ENCODE measurements around the gene TIAM2. TPM values are rescaled to one million over a fixed set of nuclear protein-coding genes. Genes with fewer than 3 reads are reported as not detected.
"Not testable (repeated sequence)": the region's sequence is repeated elsewhere in the genome, so short reads cannot be mapped to it uniquely, and the experiment has no call there.

TIAM2 gene
- total RNA-seq, 2 experiments from 2014 or later, result 10.6 to 11.0 TPM

DNA sequence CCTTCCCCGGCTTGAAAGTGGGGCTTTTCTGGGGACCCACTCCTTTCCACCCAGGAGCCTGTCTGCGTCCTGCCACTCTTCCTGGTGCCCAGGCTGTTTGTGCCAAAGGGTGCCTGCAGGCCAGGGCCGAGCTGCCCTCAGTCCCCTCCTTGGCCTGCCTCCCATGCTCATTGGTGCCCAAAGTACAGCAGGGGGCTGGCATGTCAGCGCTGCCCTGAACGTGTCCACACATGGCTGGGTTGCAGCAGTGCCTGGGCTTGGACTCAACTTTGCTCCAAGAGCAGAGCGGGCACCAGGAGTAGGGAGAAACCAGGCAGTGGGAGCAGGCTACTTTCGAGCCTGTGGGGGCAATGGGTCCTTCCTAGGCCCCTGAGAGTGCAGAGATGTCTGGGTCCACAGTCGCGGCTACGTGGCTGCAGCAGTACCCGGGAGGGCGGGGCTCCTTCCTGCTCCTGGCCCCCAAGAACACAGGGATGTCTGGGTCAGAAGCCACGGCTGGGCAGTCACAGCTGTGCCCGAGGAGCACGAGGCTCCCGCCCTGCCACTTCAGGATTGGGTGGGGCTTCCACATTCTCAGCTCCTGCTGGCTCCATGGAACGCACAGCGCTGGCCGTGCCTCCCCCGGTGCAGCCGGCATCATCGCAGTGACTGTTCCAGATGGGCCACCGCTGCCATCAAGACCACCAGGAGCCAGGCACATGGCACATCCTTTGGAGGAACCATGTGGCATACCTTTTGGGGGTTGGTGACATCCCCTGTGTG lies 218.7 kb downstream of the TIAM2 start:
- ChIA-PET CTCF (interaction anchor here (0.5 to 1.4 kb wide), 2 partner anchors 10 to 289 kb away, joined by 3 to 4 read pairs; no protein-coding TSS in a partner anchor), POLR2A (no interaction called here)
- Mint-ChIP-seq H3K27ac (no peak overlapping the region), H3K4me3 (no peak overlapping the region), H3K27me3 (peaks cover 3% of the 10 kb centered on the region), H3K9me3 (no peaks in the 10 kb centered on the region), H3K4me1 (ENCODE audit: low read depth) (no peaks in the 10 kb centered on the region), H3K36me3 (no peaks in the 10 kb centered on the region)
- no peak for DNase-seq
- intact Hi-C loops (cut with micrococcal nuclease), result no loop called here

DNA sequence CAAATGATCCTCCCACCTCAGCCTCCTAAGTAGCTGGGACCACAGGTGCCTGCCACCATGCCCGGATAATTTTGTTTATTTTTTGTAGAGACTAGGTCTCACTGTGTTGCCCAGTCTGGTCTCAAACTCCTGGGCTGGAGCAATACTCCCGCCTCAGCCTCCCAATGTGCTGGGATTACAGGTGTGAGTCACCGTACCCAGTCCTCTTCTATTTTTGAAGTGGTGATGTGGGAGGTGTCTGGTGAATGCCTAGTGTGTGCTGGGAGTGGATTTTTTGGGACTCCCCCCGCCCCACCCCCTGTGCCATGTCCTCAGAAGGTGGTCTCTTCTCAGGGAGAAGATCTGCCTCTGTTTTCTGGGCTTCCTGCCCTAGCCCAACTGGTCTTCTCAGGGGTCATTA lies 220.8 kb downstream of the TIAM2 start:
- intact Hi-C loops (cut with micrococcal nuclease), result no loop called here

DNA sequence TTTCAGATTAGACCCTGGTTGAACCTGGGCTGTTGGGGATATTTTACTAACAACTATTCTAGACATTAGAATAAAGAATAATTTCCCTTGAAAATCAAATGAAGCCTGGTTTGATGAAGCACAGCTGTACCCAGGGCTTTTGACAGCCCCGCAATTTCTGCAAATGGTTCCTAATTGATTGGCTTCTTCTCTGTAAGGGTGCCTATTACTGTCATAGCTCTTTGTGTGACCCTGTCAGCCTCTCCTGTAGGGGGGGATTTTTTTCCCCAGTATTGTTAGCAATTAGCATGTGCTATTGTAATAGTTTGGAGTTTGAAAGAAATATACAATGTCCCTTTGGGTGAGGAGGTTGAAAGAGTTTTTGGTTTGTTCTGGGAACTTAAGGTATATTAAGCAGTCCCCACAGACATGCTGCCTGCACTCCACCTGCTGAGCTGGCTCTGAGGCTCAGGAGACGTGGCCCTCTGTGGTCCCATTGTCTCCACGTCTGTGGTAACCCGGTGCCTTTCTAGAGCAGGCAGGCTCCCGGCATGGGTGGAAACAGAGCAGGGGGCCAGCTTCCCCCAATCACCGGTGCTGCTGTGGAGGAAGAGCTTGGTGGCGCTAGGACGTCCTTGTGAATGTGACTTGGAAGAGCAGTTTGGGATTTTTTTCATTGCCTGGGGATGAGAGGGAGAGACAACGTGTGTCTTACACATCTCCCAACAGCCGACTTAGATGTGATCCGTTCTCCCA lies 221.4 kb downstream of the TIAM2 start:
- no peaks in the 10 kb centered on the region for H3K9me3 Mint-ChIP-seq
- intact Hi-C loops (cut with micrococcal nuclease), result no loop called here
- peaks cover 3% of the 10 kb centered on the region for H3K36me3 Mint-ChIP-seq
- POLR2A ChIA-PET, result interaction anchor here (1.5 kb wide), 1 partner anchor 27 kb away, joined by 3 read pairs; no protein-coding TSS in a partner anchor
- no peak overlapping the region for H3K27ac Mint-ChIP-seq
- CTCF ChIA-PET, result interaction anchor here (0.6 kb wide), 1 partner anchor 1515 kb away, joined by 3 read pairs; no protein-coding TSS in a partner anchor
- no peaks in the 10 kb centered on the region for H3K4me1 Mint-ChIP-seq (ENCODE audit: low read depth)
- H3K27me3 Mint-ChIP-seq, result peaks cover 6% of the 10 kb centered on the region
- DNase-seq, result no peak
- H3K4me3 Mint-ChIP-seq, result no peak overlapping the region

More for the DNA sequence above, 220.8 kb downstream of the TIAM2 start:
- Mint-ChIP-seq H3K4me3 (no peak overlapping the region), H3K4me1 (ENCODE audit: low read depth) (no peaks in the 10 kb centered on the region), H3K9me3 (no peaks in the 10 kb centered on the region), H3K27me3 (peaks cover 6% of the 10 kb centered on the region), H3K27ac (no peak overlapping the region), H3K36me3 (peaks cover 3% of the 10 kb centered on the region)
- POLR2A ChIA-PET, result interaction anchor here (1.5 kb wide), 1 partner anchor 27 kb away, joined by 3 read pairs; no protein-coding TSS in a partner anchor
- CTCF ChIA-PET, result no interaction called here
- DNase-seq, result no peak

DNA sequence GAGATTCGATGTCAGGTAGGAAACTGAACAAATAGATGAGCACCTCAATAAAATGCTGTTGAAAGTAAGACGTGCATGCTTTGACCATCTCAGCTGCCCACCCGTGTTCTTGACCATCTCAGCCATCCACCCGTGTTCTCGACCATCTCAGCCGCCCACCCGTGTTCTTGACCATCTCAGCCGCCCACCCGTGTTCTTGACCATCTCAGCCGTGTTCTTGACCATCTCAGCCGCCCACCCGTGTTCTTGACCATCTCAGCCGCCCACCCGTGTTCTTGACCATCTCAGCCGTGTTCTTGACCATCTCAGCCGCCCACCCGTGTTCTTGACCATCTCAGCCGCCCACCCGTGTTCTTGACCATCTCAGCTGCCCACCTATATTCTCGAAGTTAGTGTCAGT lies 223.6 kb downstream of the TIAM2 start:
- H3K36me3 Mint-ChIP-seq; CTCF ChIA-PET; H3K4me1 Mint-ChIP-seq (ENCODE audit: low read depth); DNase-seq; H3K4me3 Mint-ChIP-seq; POLR2A ChIA-PET; intact Hi-C loops (cut with micrococcal nuclease); H3K27me3 Mint-ChIP-seq; H3K27ac Mint-ChIP-seq; H3K9me3 Mint-ChIP-seq: not testable (repeated sequence)

DNA sequence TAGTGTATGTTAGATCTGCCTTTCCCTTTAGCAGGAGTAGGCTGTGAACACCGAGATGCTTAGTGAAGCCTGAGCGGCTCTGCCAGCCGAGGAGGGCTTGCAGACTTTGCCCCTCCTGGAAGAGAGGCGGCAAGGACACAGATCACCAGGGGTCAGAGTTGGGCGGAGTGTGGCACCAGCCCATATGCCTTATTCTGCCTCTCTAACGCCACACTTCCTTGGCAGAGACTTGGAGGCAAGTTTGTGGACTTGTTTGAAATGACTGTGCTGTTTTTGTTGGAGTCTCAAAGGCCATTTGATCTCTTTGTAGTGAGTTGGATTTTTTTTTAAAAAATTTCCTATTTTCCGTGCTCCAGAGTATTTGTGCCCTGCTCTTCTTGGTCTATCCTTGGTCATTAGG lies 224.2 kb downstream of the TIAM2 start:
- intact Hi-C loops (cut with micrococcal nuclease), result no loop called here
- no peak for DNase-seq
- ChIA-PET POLR2A (no interaction called here), CTCF (no interaction called here)
- Mint-ChIP-seq H3K4me3 (no peak overlapping the region), H3K9me3 (no peaks in the 10 kb centered on the region), H3K27me3 (peaks cover 6% of the 10 kb centered on the region), H3K4me1 (ENCODE audit: low read depth) (peaks cover 10% of the 10 kb centered on the region), H3K27ac (no peak overlapping the region), H3K36me3 (peaks cover 3% of the 10 kb centered on the region)

DNA sequence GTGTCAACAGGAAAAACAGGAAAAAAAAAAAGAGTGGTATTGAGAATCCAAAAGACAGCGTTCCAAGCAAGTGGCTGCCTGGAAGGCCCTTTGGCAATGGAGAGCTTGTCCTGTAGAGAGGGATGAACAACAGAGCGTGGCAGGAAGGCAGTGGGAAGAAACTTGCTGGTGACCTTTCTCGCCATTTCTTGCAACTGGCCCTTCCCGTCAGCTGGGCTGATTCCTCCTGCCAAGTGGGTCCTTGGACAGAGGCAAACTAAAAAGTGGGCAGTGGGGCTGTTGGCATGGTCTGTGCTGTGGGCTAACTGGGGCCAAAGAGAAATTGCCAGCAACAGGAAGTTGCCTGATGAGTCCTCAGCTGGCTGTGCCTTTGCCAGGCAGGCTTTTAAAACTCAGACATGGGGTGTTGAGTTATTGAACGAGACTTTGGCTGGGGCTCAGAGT lies 224.8 kb downstream of the TIAM2 start:
- CTCF ChIA-PET, result no interaction called here
- Mint-ChIP-seq H3K4me1 (ENCODE audit: low read depth) (peaks cover 16% of the 10 kb centered on the region), H3K9me3 (no peaks in the 10 kb centered on the region), H3K36me3 (peaks cover 3% of the 10 kb centered on the region), H3K27me3 (peaks cover 6% of the 10 kb centered on the region), H3K4me3 (no peak overlapping the region), H3K27ac (no peak overlapping the region)
- DNase-seq, result no peak
- intact Hi-C loops (cut with micrococcal nuclease), result loop anchor here (5.0 kb wide), 1 partner anchor 868 kb away; no protein-coding TSS in a partner anchor
- POLR2A ChIA-PET, result no interaction called here

DNA sequence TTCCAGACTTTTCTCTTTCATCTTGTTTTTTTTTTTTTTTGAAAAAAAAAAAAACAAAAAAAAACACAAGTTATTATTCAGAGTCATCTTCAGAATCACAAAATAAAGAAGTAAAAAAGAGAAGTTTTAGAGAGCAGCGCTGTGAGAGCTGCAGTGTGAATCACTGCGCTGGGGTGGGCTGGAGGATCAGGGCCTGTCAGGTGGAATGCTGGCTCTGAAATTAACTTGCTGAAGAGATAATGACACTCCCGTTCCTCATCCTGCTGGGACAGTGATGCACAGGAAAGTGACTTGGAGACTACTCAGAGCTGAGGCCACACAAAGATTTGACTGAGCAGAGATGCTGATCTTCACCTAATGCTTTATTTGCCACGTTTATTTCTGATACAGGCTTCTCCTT lies 226.0 kb downstream of the TIAM2 start:
- POLR2A ChIA-PET, result no interaction called here
- Mint-ChIP-seq H3K36me3 (peaks cover 3% of the 10 kb centered on the region), H3K27ac (no peak overlapping the region), H3K9me3 (no peaks in the 10 kb centered on the region), H3K4me3 (no peak overlapping the region), H3K27me3 (peaks cover 8% of the 10 kb centered on the region), H3K4me1 (ENCODE audit: low read depth) (peaks cover 17% of the 10 kb centered on the region)
- CTCF ChIA-PET, result interaction anchor here (0.6 kb wide), 1 partner anchor 303 kb away, joined by 3 read pairs; no protein-coding TSS in a partner anchor
- intact Hi-C loops (cut with micrococcal nuclease), result loop anchor here (5.0 kb wide), 1 partner anchor 869 kb away; no protein-coding TSS in a partner anchor
- no peak for DNase-seq

DNA sequence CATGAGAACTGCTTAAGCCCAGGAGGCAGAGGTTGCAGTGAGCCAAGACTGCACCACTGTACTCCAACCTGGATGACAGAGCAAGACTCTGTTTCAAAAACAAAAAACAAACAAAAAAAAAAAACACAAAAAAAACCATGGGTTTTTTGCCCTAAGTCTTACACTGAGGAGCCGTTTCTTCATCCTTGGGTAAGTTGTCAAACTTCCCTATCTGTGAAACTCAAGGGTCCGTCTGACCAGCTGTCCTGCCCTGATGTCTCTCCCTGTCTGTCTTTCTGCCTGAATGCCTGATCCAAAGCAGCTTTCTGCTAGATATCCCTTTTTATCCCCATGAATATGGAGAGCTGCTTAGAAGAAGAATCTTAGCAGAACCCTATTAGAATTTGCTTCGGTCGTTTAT lies 227.4 kb downstream of the TIAM2 start:
- H3K36me3 Mint-ChIP-seq, result peaks cover 3% of the 10 kb centered on the region
- intact Hi-C loops (cut with micrococcal nuclease), result loop anchor here (5.0 kb wide), 1 partner anchor 870 kb away; no protein-coding TSS in a partner anchor
- CTCF ChIA-PET, result interaction anchor here (0.8 kb wide), 1 partner anchor 297 kb away, joined by 3 read pairs; no protein-coding TSS in a partner anchor

DNA sequence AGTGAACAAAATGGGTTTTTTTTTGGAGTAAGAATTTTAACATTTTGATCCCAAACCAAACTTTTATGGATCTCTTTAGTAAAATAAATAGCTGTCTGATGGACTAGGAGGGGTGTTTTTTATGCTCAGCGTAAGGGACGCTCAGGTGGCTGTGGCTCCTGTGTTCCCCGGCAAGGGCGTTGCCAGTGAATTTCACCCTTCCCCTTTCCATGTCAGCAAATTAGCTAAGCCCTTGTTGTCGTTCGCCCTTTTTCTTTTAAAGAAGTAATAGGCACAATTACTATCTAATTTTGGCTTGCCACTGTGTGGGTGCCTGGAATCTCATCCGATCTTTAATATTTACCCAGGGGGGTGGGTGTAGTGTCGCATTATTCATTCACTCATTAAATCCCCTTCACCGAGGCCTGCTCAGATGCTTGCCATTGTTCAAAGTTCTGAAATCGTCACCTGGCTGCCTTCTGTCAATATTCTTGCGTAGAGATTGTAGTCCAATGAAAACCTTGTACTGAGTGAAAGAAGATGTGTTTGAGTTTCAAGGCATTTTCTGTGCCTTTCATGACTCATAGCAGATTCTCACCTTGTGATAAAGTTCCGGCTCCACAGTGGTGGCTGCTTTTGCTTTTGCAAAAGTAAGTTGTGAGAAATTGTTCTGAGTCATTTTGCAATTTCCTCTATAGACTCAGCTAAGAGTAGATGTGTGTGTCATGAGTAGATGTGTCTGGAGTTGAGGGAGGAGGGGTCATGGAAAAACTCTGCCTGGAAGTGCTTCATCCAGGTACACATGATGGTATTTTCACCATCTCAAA lies 228.7 kb downstream of the TIAM2 start:
- Mint-ChIP-seq H3K4me3 (peak overlapping the region; percentile 40), H3K36me3 (peaks cover 3% of the 10 kb centered on the region), H3K4me1 (ENCODE audit: low read depth) (peaks cover 17% of the 10 kb centered on the region), H3K27me3 (peaks cover 6% of the 10 kb centered on the region), H3K9me3 (no peaks in the 10 kb centered on the region), H3K27ac (peak overlapping the region; percentile 75)
- CTCF ChIA-PET, result interaction anchor here (0.6 to 1.6 kb wide), 4 partner anchors 10 to 356 kb away, joined by 3 to 7 read pairs (median 4); no protein-coding TSS in a partner anchor
- POLR2A ChIA-PET, result interaction anchor here (0.5 to 1.6 kb wide), 4 partner anchors 35 to 500 kb away, joined by 3 to 6 read pairs (median 3); no protein-coding TSS in a partner anchor
- DNase-seq, result peak; percentile 78
- intact Hi-C loops (cut with micrococcal nuclease), result loop anchor here (1.0 to 5.0 kb wide), 6 partner anchors 38 to 872 kb away; partner anchors contain the start of gene TFB1M

More for the DNA sequence above, 227.4 kb downstream of the TIAM2 start:
- POLR2A ChIA-PET, result interaction anchor here (0.7 kb wide), 1 partner anchor 35 kb away, joined by 3 read pairs; no protein-coding TSS in a partner anchor
- no peak for DNase-seq
- no peak overlapping the region for H3K27ac Mint-ChIP-seq
- H3K9me3 Mint-ChIP-seq, result no peaks in the 10 kb centered on the region
- peaks cover 17% of the 10 kb centered on the region for H3K4me1 Mint-ChIP-seq (ENCODE audit: low read depth)
- peaks cover 7% of the 10 kb centered on the region for H3K27me3 Mint-ChIP-seq
- H3K4me3 Mint-ChIP-seq, result no peak overlapping the region

DNA sequence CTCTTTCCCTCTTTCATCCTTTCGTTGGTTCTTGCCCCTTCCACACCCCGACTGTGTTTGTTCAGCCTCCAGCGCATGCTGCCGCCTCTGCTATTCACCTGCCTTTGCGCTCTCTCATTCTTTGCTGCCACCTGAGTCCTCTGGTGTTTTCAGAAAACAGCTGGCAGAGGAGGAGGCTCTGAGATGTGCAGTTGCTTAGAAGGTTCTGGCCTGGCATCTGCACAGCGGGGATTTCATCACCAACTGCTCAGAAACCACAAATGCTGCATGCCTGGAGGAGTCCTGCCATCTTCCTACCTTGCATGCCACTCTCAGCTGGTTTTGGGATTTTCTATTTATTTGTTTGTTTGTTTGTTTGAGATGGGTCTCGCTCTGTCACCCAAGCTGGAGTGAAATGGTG lies 229.5 kb downstream of the TIAM2 start:
- Mint-ChIP-seq H3K36me3 (no peaks in the 10 kb centered on the region), H3K4me3 (no peak overlapping the region), H3K9me3 (no peaks in the 10 kb centered on the region), H3K27me3 (peaks cover 2% of the 10 kb centered on the region), H3K4me1 (ENCODE audit: low read depth) (peaks cover 17% of the 10 kb centered on the region), H3K27ac (peak overlapping the region; percentile 75)
- intact Hi-C loops (cut with micrococcal nuclease), result loop anchor here (1.0 to 5.0 kb wide), 6 partner anchors 38 to 872 kb away; partner anchors contain the start of gene TFB1M
- peak; percentile 14 for DNase-seq
- ChIA-PET POLR2A (interaction anchor here (0.5 to 1.6 kb wide), 4 partner anchors 36 to 500 kb away, joined by 3 to 6 read pairs (median 3); no protein-coding TSS in a partner anchor), CTCF (interaction anchor here (1.5 to 1.6 kb wide), 2 partner anchors 47 to 53 kb away, joined by 3 to 7 read pairs; no protein-coding TSS in a partner anchor)

DNA sequence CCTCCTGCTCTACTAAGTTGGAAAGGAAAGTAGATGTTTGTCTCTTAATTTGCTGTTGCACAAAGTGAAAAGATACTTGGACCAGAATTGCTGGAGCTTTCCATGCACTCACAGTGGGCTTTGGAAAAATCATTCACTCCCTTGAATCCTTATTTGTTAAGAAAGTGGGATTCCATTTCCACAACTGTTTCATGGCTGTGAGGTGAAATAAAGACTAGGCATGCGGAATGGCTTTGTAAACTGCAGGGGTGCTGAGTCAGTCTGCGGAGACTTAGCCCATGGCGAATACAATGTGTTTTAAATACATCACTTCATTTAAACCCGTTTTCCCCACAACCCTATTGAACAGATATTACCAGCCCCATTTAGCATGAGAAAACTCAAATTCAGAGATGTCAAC lies 231.9 kb downstream of the TIAM2 start:
- DNase-seq, result no peak
- POLR2A ChIA-PET, result no interaction called here
- intact Hi-C loops (cut with micrococcal nuclease), result no loop called here
- peaks cover 17% of the 10 kb centered on the region for H3K4me1 Mint-ChIP-seq (ENCODE audit: low read depth)
- H3K27ac Mint-ChIP-seq, result no peak overlapping the region
- CTCF ChIA-PET, result no interaction called here
- H3K36me3 Mint-ChIP-seq, result no peaks in the 10 kb centered on the region
- H3K4me3 Mint-ChIP-seq, result no peak overlapping the region
- H3K27me3 Mint-ChIP-seq, result peaks cover 2% of the 10 kb centered on the region
- no peaks in the 10 kb centered on the region for H3K9me3 Mint-ChIP-seq

Measured in activated CD4-positive, alpha-beta memory T cell treated with anti-CD3 and anti-CD28 coated beads for 36 hours (primary cell).